ENCODE data around the gene CGB7. TPM values are rescaled to one million over a fixed set of nuclear protein-coding genes. Genes with fewer than 3 reads are reported as not detected.

CGB7 gene
- total RNA-seq, 1 experiment from 2014 or later, result 1.2 TPM

DNA sequence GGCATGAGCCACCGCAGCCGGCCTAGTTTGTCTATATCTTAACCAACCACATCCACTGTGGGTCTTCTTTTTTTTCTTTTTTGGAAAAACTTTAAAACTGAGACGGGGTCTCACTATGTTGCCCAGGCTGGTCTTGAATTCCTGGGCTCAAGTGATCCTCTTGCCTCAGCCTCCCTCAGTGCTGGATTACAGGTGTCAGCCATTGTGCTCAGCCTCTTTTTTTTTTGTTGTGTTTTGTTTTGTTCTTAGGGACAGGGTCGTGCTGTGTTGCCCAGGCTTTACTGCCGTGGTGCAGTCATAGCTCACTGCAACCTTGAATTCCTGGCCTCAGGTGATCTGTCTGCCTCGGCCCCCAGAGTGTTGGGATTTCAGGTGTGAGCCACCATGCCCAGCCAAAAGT, 35.1 kb upstream of the CGB7 start:
- H3K36me3 Mint-ChIP-seq (ENCODE audit: insufficient read depth in 1 of 3, low read depth in 3 of 3), result peaks cover 39 to 85% (median 84%) of the 10 kb centered on the region in 3 experiments
- WGBS (ENCODE audit: extremely low coverage, insufficient read length, low lambda C conversion rate), result no CpG with 5 or more reads among the region's 6 CpGs

More for the DNA sequence above, 35.1 kb upstream of the CGB7 start:
- Histone ChIP-seq H3K4me2 (ENCODE audit: insufficient read depth, insufficient read length, low read length) (no peak overlapping the region), H3K23ac (ENCODE audit: insufficient read length, low read depth, low read length) (no peak overlapping the region), H3T11ph (ENCODE audit: low read length) (no peak overlapping the region), H3K4ac (ENCODE audit: low read depth, low read length) (no peak overlapping the region), H2BK5ac (ENCODE audit: insufficient read length, low read length) (no peak overlapping the region), H3K18ac (ENCODE audit: insufficient read length, low read depth, low read length) (no peak overlapping the region), H4K5ac (ENCODE audit: insufficient read length, low read depth, low read length) (no peak overlapping the region), H3K9ac (ENCODE audit: extremely low read depth, insufficient read length, low read length) (no peak overlapping the region), H3K79me1 (ENCODE audit: insufficient read depth, low read depth, low read length, poor library complexity, severe bottlenecking) (peaks cover 6% of the 10 kb centered on the region), H2AK5ac (ENCODE audit: insufficient read length, low read length) (no peak overlapping the region), H2BK120ac (ENCODE audit: low read depth, low read length, poor library complexity, severe bottlenecking) (no peak overlapping the region), H4K91ac (ENCODE audit: insufficient read length, low read depth, low read length) (no peak overlapping the region), H3K27ac (ENCODE audit: insufficient read length, low read depth, low read length) (no peak overlapping the region), H3K4me1 (ENCODE audit: insufficient read depth, low read length) (no peaks in the 10 kb centered on the region), H2BK20ac (ENCODE audit: low read depth, low read length, poor library complexity, severe bottlenecking) (no peak overlapping the region), H3K9me3 (ENCODE audit: control insufficient read depth, low read depth, low read length) (no peaks in the 10 kb centered on the region), H3K79me2 (ENCODE audit: insufficient read depth, low read length) (peaks cover 9% of the 10 kb centered on the region; the same call in 1 of the 2 replicates), H4K8ac (replicated peaks; ENCODE audit: insufficient read length, low read depth, low read length) (no peak overlapping the region), H4K20me1 (ENCODE audit: control insufficient read depth, insufficient read depth, insufficient read length) (no peaks in the 10 kb centered on the region), H3K27me3 (ENCODE audit: insufficient read depth, low read length) (no peaks in the 10 kb centered on the region), H2BK12ac (ENCODE audit: insufficient read length, low read depth, low read length) (no peak overlapping the region), H3K23me2 (ENCODE audit: insufficient read length, low read depth, low read length, poor library complexity, severe bottlenecking) (no peaks in the 10 kb centered on the region), H2AFZ (ENCODE audit: low read length) (no peak overlapping the region), H3K56ac (ENCODE audit: insufficient read length, low read depth, low read length) (no peak overlapping the region), H2BK15ac (ENCODE audit: low read depth, low read length) (no peak overlapping the region), H3K14ac (ENCODE audit: insufficient read depth, low read length) (no peak overlapping the region)
- Mint-ChIP-seq H3K4me1 (peaks cover 3 to 4% of the 10 kb centered on the region in 2 experiments; a peak in 1 of 4 replicates), H3K9me3 (no peaks in the 10 kb centered on the region), H3K27ac (peak overlapping the region in 1 of 3 experiments; percentile 63; a peak in 1 of 7 replicates), H3K4me3 (no peak overlapping the region), H3K27me3 (ENCODE audit: low read depth) (no peaks in the 10 kb centered on the region)
- DNase-seq, result no peak
- TF ChIP-seq, protein P1, sequence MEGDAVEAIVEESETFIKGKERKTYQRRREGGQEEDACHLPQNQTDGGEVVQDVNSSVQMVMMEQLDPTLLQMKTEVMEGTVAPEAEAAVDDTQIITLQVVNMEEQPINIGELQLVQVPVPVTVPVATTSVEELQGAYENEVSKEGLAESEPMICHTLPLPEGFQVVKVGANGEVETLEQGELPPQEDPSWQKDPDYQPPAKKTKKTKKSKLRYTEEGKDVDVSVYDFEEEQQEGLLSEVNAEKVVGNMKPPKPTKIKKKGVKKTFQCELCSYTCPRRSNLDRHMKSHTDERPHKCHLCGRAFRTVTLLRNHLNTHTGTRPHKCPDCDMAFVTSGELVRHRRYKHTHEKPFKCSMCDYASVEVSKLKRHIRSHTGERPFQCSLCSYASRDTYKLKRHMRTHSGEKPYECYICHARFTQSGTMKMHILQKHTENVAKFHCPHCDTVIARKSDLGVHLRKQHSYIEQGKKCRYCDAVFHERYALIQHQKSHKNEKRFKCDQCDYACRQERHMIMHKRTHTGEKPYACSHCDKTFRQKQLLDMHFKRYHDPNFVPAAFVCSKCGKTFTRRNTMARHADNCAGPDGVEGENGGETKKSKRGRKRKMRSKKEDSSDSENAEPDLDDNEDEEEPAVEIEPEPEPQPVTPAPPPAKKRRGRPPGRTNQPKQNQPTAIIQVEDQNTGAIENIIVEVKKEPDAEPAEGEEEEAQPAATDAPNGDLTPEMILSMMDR (conservative IDR thresholded peaks at IDR 0.05), result no peak

All from H9 (cell line).